Measurements from ENCODE around the gene GYPB.
"Not testable (repeated sequence)": the region's sequence is repeated elsewhere in the genome, so short reads cannot be mapped to it uniquely, and the experiment has no call there.

- TF ChIP-seq CTCF (IDR thresholded peaks at IDR 0.05); ZFX (IDR thresholded peaks at IDR 0.05; ENCODE audit: borderline replicate concordance): not testable (repeated sequence)
Measured at GRCh38 chr4:144024399-144025053, 5.3 kb upstream of the GYPB start.

Data from 22Rv1 (cell line).